GM12878 (cell line): ENCODE data around the gene TMC6. TPM values are rescaled to one million over a fixed set of nuclear protein-coding genes. Genes with fewer than 3 reads are reported as not detected.

ENCODE experiments used
- ATF7 ChIP-seq: fragments of 450-650 bp; IDR thresholded peaks from 2 replicates; pipeline ENCODE4 v1.6.1; 2016; ENCODE audit warnings: low read depth, mild to moderate bottlenecking
- CHD4 ChIP-seq: fragments of 200-600 bp; sonication (generic); IDR thresholded peaks from 2 replicates; pipeline ENCODE4 v1.6.1; 2016; ENCODE audit warnings: mild to moderate bottlenecking
- CREM ChIP-seq: IDR thresholded peaks from 2 replicates; pipeline ENCODE4 v1.6.1; 2014; ENCODE audit warnings: antibody characterized with exemption, low read depth
- FOS ChIP-seq: IDR thresholded peaks from 3 replicates; pipeline ENCODE4 v1.6.1; 2011; ENCODE audit warnings: borderline replicate concordance; ENCODE audit not compliant: insufficient read length; ENCODE audit errors: extremely low read depth
- FOXK2 ChIP-seq: fragments of 450-650 bp; IDR thresholded peaks from 2 replicates; pipeline ENCODE4 v1.6.1; 2017; ENCODE audit warnings: mild to moderate bottlenecking, moderate library complexity
- FOXM1 ChIP-seq: IDR thresholded peaks from 2 replicates; pipeline ENCODE4 v1.6.1; 2012; ENCODE audit warnings: low read depth, mild to moderate bottlenecking, inconsistent platforms, low read length, moderate library complexity
- MTA2 ChIP-seq: fragments of 450-650 bp; IDR thresholded peaks from 2 replicates; pipeline ENCODE4 v1.6.1; 2016; ENCODE audit warnings: low read depth, mild to moderate bottlenecking, moderate library complexity
- NBN ChIP-seq: fragments of 450-650 bp; IDR thresholded peaks from 2 replicates; pipeline ENCODE4 v1.6.1; 2016
- POLR2AphosphoS2 ChIP-seq: IDR thresholded peaks from 2 replicates; pipeline ENCODE4 v1.6.1; 2011; ENCODE audit warnings: low read depth, mild to moderate bottlenecking, low read length, improper control_type of control experiment, moderate library complexity
- RB1 ChIP-seq: fragments of 450-650 bp; formaldehyde crosslinking; IDR thresholded peaks from 2 replicates; pipeline ENCODE4 v1.6.1; 2017; ENCODE audit warnings: mild to moderate bottlenecking, borderline replicate concordance
- RUNX3 ChIP-seq: IDR thresholded peaks from 2 replicates; pipeline ENCODE4 v1.6.1; 2012; ENCODE audit warnings: low read length, inconsistent platforms
- SMARCA5 ChIP-seq: fragments of 450-650 bp; IDR thresholded peaks from 2 replicates; pipeline ENCODE4 v1.6.1; 2017; ENCODE audit warnings: mild to moderate bottlenecking
- SREBF1 ChIP-seq: IDR thresholded peaks from 2 replicates; pipeline ENCODE4 v1.6.1; 2012; ENCODE audit warnings: mild to moderate bottlenecking, low read length
- SREBF2 ChIP-seq: IDR thresholded peaks from 2 replicates; pipeline ENCODE4 v1.6.1; 2012; ENCODE audit warnings: mild to moderate bottlenecking, low read length
- TCF7 ChIP-seq: IDR thresholded peaks from 2 replicates; pipeline ENCODE4 v1.6.1; 2014; ENCODE audit warnings: antibody characterized with exemption, borderline replicate concordance
- ZNF592 ChIP-seq: fragments of 450-650 bp; IDR thresholded peaks from 2 replicates; pipeline ENCODE4 v1.6.1; 2017; ENCODE audit warnings: mild to moderate bottlenecking, moderate library complexity
- polyA plus RNA-seq, 11 experiments: library from polyadenylated mRNA; depleted of rRNA in 4 of 11; unstranded in 6 of 11; stranded (reverse) in 5 of 11; fragments of >200 nt; fragmentation: Nextera tagmentation in 4 of 11; fragmentation: Illumina TruSeq in 1 of 11; extraction: Ambion mirVana in 4 of 11; extraction: Trizol in 1 of 11; gene quantifications; 1 replicate in 1 of 11; 2 replicates in 10 of 11; pipeline versions ENCODE4 v1.2.1 to v1.2.3, GENCODE V29; 2011 to 2016; ENCODE audit warnings: inconsistent platforms in 2 of 11, missing spikeins in 2 of 11, low read depth in 1 of 11
- total RNA-seq, 4 experiments: library from RNA; depleted of rRNA in 3 of 4; stranded (reverse); fragments of >200 nt in 3 of 4; fragmentation: Illumina TruSeq in 1 of 4; extraction: Trizol in 1 of 4; gene quantifications; 2 replicates each; pipeline versions ENCODE4 v1.2.1 to v1.2.3, GENCODE V29; 2013 to 2021
- TF ChIP-seq, protein P1 (sequence below): fragments of 450-650 bp; IDR thresholded peaks from 2 replicates; pipeline ENCODE4 v1.6.1; 2018; ENCODE audit warnings: mild to moderate bottlenecking, low read depth, moderate library complexity; ENCODE audit not compliant: partially characterized antibody
- TF ChIP-seq, protein P2 (sequence below): fragments of 450-650 bp; IDR thresholded peaks from 2 replicates; pipeline ENCODE4 v1.6.1; 2017; ENCODE audit warnings: mild to moderate bottlenecking
- TF ChIP-seq, protein P3 (sequence below): IDR thresholded peaks from 2 replicates; pipeline ENCODE4 v1.6.1; 2012; ENCODE audit warnings: low read depth, low read length, improper control_type of control experiment

Gene TMC6
- total and polyA plus RNA-seq, 10 of the 15 experiments (the other 5 are each of a cell fraction or from before 2014, with no cell fraction given) = 1.9 to 232 (median 60.6) TPM

GRCh38 chr17:78159575-78160158 lies 31.1 kb upstream of the TMC6 start (continued):
- TF ChIP-seq FOXM1 (peak; percentile 88), SREBF2 (no peak), FOXK2 (peak; percentile 64), NBN (peak; percentile 54; the same call in 1 of the 2 replicates), CREM (peak; percentile 64), MTA2 (peak; percentile 76), CHD4 (0 out of 2 replicates have a peak, but pooled peaks have one; percentile 39), ATF7 (peak; percentile 66), SREBF1 (no peak), RUNX3 (peak; percentile 90), FOS (no peak), ZNF592 (no peak), POLR2AphosphoS2 (no peak), TCF7 (no peak), RB1 (no peak), SMARCA5 (peak; percentile 12)
- TF ChIP-seq, protein P1, sequence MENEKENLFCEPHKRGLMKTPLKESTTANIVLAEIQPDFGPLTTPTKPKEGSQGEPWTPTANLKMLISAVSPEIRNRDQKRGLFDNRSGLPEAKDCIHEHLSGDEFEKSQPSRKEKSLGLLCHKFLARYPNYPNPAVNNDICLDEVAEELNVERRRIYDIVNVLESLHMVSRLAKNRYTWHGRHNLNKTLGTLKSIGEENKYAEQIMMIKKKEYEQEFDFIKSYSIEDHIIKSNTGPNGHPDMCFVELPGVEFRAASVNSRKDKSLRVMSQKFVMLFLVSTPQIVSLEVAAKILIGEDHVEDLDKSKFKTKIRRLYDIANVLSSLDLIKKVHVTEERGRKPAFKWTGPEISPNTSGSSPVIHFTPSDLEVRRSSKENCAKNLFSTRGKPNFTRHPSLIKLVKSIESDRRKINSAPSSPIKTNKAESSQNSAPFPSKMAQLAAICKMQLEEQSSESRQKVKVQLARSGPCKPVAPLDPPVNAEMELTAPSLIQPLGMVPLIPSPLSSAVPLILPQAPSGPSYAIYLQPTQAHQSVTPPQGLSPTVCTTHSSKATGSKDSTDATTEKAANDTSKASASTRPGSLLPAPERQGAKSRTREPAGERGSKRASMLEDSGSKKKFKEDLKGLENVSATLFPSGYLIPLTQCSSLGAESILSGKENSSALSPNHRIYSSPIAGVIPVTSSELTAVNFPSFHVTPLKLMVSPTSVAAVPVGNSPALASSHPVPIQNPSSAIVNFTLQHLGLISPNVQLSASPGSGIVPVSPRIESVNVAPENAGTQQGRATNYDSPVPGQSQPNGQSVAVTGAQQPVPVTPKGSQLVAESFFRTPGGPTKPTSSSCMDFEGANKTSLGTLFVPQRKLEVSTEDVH = no peak
- TF ChIP-seq, protein P2, sequence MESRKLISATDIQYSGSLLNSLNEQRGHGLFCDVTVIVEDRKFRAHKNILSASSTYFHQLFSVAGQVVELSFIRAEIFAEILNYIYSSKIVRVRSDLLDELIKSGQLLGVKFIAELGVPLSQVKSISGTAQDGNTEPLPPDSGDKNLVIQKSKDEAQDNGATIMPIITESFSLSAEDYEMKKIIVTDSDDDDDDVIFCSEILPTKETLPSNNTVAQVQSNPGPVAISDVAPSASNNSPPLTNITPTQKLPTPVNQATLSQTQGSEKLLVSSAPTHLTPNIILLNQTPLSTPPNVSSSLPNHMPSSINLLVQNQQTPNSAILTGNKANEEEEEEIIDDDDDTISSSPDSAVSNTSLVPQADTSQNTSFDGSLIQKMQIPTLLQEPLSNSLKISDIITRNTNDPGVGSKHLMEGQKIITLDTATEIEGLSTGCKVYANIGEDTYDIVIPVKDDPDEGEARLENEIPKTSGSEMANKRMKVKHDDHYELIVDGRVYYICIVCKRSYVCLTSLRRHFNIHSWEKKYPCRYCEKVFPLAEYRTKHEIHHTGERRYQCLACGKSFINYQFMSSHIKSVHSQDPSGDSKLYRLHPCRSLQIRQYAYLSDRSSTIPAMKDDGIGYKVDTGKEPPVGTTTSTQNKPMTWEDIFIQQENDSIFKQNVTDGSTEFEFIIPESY = no peak
- TF ChIP-seq, protein P3, sequence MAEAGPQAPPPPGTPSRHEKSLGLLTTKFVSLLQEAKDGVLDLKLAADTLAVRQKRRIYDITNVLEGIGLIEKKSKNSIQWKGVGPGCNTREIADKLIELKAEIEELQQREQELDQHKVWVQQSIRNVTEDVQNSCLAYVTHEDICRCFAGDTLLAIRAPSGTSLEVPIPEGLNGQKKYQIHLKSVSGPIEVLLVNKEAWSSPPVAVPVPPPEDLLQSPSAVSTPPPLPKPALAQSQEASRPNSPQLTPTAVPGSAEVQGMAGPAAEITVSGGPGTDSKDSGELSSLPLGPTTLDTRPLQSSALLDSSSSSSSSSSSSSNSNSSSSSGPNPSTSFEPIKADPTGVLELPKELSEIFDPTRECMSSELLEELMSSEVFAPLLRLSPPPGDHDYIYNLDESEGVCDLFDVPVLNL = no peak
